Measurements from ENCODE around the gene SLC39A12.

DNA sequence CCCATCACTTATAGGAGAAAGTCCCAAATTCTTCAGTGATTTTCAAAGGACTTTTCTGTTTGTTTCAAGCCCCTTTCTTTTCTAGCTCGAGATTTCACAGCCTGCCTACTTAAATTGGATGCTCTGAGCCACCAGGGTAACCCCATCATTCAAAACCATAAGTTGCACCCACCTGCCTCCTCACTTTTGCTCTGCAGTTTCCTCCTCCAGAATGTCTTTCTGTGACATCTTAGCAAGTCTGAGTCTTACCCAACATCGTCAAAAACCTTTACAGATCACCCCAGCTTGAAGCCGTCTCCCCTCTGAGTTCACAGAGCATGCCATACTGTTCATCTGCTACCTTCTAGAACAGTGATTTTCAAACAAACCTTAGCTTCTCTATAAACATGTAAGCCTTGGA is 124.2 kb downstream of the SLC39A12 start:
- TF ChIP-seq, protein P1, sequence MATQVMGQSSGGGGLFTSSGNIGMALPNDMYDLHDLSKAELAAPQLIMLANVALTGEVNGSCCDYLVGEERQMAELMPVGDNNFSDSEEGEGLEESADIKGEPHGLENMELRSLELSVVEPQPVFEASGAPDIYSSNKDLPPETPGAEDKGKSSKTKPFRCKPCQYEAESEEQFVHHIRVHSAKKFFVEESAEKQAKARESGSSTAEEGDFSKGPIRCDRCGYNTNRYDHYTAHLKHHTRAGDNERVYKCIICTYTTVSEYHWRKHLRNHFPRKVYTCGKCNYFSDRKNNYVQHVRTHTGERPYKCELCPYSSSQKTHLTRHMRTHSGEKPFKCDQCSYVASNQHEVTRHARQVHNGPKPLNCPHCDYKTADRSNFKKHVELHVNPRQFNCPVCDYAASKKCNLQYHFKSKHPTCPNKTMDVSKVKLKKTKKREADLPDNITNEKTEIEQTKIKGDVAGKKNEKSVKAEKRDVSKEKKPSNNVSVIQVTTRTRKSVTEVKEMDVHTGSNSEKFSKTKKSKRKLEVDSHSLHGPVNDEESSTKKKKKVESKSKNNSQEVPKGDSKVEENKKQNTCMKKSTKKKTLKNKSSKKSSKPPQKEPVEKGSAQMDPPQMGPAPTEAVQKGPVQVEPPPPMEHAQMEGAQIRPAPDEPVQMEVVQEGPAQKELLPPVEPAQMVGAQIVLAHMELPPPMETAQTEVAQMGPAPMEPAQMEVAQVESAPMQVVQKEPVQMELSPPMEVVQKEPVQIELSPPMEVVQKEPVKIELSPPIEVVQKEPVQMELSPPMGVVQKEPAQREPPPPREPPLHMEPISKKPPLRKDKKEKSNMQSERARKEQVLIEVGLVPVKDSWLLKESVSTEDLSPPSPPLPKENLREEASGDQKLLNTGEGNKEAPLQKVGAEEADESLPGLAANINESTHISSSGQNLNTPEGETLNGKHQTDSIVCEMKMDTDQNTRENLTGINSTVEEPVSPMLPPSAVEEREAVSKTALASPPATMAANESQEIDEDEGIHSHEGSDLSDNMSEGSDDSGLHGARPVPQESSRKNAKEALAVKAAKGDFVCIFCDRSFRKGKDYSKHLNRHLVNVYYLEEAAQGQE (IDR thresholded peaks at IDR 0.05; ENCODE audit: low read depth) = no peak
- TF ChIP-seq TAF1 (IDR thresholded peaks at IDR 0.05; ENCODE audit: low read depth) (no peak), CREB1 (IDR thresholded peaks at IDR 0.05; ENCODE audit: low read depth) (no peak)
- TF ChIP-seq, protein P2, sequence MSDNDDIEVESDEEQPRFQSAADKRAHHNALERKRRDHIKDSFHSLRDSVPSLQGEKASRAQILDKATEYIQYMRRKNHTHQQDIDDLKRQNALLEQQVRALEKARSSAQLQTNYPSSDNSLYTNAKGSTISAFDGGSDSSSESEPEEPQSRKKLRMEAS (IDR thresholded peaks at IDR 0.05) = no peak
- TF ChIP-seq, protein P3, sequence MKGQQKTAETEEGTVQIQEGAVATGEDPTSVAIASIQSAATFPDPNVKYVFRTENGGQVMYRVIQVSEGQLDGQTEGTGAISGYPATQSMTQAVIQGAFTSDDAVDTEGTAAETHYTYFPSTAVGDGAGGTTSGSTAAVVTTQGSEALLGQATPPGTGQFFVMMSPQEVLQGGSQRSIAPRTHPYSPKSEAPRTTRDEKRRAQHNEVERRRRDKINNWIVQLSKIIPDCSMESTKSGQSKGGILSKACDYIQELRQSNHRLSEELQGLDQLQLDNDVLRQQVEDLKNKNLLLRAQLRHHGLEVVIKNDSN (IDR thresholded peaks at IDR 0.05) = no peak
